SK-N-SH (cell line): Measurements from ENCODE around the gene TBPL2. TPM values are rescaled to one million over a fixed set of nuclear protein-coding genes. Genes with fewer than 3 reads are reported as not detected.

Source experiments
- CTCF ChIA-PET: fragments of 300-600, 350-600 bp; formaldehyde crosslinking; extraction: SDS; loops from one replicate; lab custom pipeline; 2021; lab: Yijun Ruan, JAX
- POLR2A ChIA-PET: fragments of 350-600 bp; sonication (Branson Sonifier 250); formaldehyde crosslinking; extraction: SDS; loops from one replicate; lab custom pipeline; 2020; ENCODE audit warnings: antibody characterized with exemption, inconsistent platforms; lab: Yijun Ruan, JAX
- DNase-seq: peaks from one replicate; pipeline ENCODE4 v3.0.0; 2012
- H2AFZ ChIP-seq: fragments of 200-600 bp; sonication (generic); 2 replicates; pipeline ENCODE4 v1.8.1; 2016; ENCODE audit warnings: antibody characterized with exemption, mild to moderate bottlenecking, low read depth
- H3F3A ChIP-seq: fragments of 200-600 bp; sonication (generic); replicated peaks from 2 replicates; pipeline ENCODE3; 2016; ENCODE audit warnings: antibody characterized with exemption, mild to moderate bottlenecking; ENCODE audit not compliant: insufficient read depth
- H3K27ac ChIP-seq, 2 experiments: fragments of 200-500 bp in 1 of 2; fragments of 200-600 bp in 1 of 2; sonication (Bioruptor generic) in 1 of 2; sonication (generic), shearing (Covaris generic) in 1 of 2; 2 replicates each; pipeline versions ENCODE4 v1.5.1 to v1.6.1; 2014 to 2016; ENCODE audit warnings: low read depth in 2 of 2, inconsistent platforms in 1 of 2, low read length in 1 of 2, mild to moderate bottlenecking in 1 of 2, mixed read lengths in 1 of 2
- H3K27me3 ChIP-seq: fragments of 200-600 bp; sonication (generic), shearing (Covaris generic); 2 replicates; pipeline ENCODE4 v1.6.1; 2016; ENCODE audit warnings: mixed run types; ENCODE audit not compliant: insufficient read depth
- H3K36me3 ChIP-seq, 2 experiments: fragments of 200-500 bp in 1 of 2; fragments of 200-600 bp in 1 of 2; sonication (Bioruptor generic) in 1 of 2; sonication (generic) in 1 of 2; replicated peaks in 1 of 2; 2 replicates each; pipeline versions ENCODE3 to v1.5.1; 2014 to 2016; ENCODE audit warnings: low read length in 1 of 2, mild to moderate bottlenecking in 1 of 2; ENCODE audit not compliant: insufficient read depth in 2 of 2, control insufficient read depth in 1 of 2
- H3K4me1 ChIP-seq, 2 experiments: fragments of 200-500 bp in 1 of 2; fragments of 200-600 bp in 1 of 2; sonication (Bioruptor generic) in 1 of 2; sonication (generic), shearing (Covaris generic) in 1 of 2; 2 replicates each; pipeline versions ENCODE4 v1.5.1 to v1.6.1; 2014 to 2016; ENCODE audit warnings: low read depth in 1 of 2, low read length in 1 of 2, mixed run types in 1 of 2; ENCODE audit not compliant: insufficient read depth in 2 of 2, control insufficient read depth in 1 of 2
- H3K4me2 ChIP-seq: fragments of 200-600 bp; sonication (generic), shearing (Covaris generic); 2 replicates; pipeline ENCODE4 v1.6.1; 2017; ENCODE audit warnings: mixed run types
- H3K4me3 ChIP-seq, 2 experiments: fragments of 200-500 bp in 1 of 2; fragments of 200-600 bp in 1 of 2; sonication (Bioruptor generic) in 1 of 2; sonication (generic), shearing (Covaris generic) in 1 of 2; 2 replicates each; pipeline versions ENCODE4 v1.5.1 to v1.8.1; 2014 to 2016; ENCODE audit warnings: low read depth in 2 of 2, inconsistent platforms in 1 of 2, low read length in 1 of 2, mild to moderate bottlenecking in 1 of 2, mixed read lengths in 1 of 2, moderate library complexity in 1 of 2
- H3K79me2 ChIP-seq: fragments of 200-600 bp; sonication (generic); 2 replicates; pipeline ENCODE4 v1.8.1; 2017; ENCODE audit warnings: mild to moderate bottlenecking; ENCODE audit not compliant: insufficient read depth
- H3K9ac ChIP-seq: fragments of 200-600 bp; sonication (generic); 2 replicates; pipeline ENCODE4 v1.6.1; 2017; ENCODE audit warnings: mixed run types
- H3K9me2 ChIP-seq: fragments of 200-600 bp; sonication (generic); 2 replicates; pipeline ENCODE4 v1.6.1; 2017; ENCODE audit warnings: mixed run types
- H3K9me3 ChIP-seq: fragments of 200-600 bp; sonication (generic); 2 replicates; pipeline ENCODE4 v1.6.1; 2017; ENCODE audit warnings: mixed run types, mild to moderate bottlenecking, moderate library complexity
- H4K20me1 ChIP-seq: fragments of 200-600 bp; sonication (generic); 2 replicates; pipeline ENCODE4 v1.6.1; 2017; ENCODE audit warnings: mild to moderate bottlenecking, mixed run types; ENCODE audit not compliant: insufficient read depth
- ELF1 ChIP-seq: IDR thresholded peaks from 2 replicates; pipeline ENCODE4 v1.4.0; 2012
- FOSL2 ChIP-seq: IDR thresholded peaks from 2 replicates; pipeline ENCODE4 v1.4.0; 2012; ENCODE audit warnings: low read depth, mild to moderate bottlenecking, moderate library complexity, borderline replicate concordance
- FOXM1 ChIP-seq: IDR thresholded peaks from 2 replicates; pipeline ENCODE4 v1.4.0; 2012; ENCODE audit warnings: low read depth, mild to moderate bottlenecking
- GATA2 ChIP-seq: sonication (generic); formaldehyde crosslinking; IDR thresholded peaks from 2 replicates; pipeline ENCODE4 v1.5.0; 2020; ENCODE audit warnings: mild to moderate bottlenecking, missing genetic modification reagents
- MAX ChIP-seq: IDR thresholded peaks from 2 replicates; pipeline ENCODE4 v1.4.0; 2012; ENCODE audit warnings: low read depth
- MEF2A ChIP-seq: IDR thresholded peaks from 2 replicates; pipeline ENCODE4 v1.4.0; 2012; ENCODE audit warnings: low read depth, borderline replicate concordance
- MXI1 ChIP-seq: IDR thresholded peaks from 2 replicates; pipeline ENCODE4 v1.6.1; 2012; ENCODE audit warnings: mild to moderate bottlenecking, low read depth, low read length, improper control_type of control experiment
- NFIC ChIP-seq: IDR thresholded peaks from 2 replicates; pipeline ENCODE4 v1.4.0; 2012; ENCODE audit warnings: borderline replicate concordance
- REST ChIP-seq: IDR thresholded peaks from 2 replicates; pipeline ENCODE4 v1.6.1; 2012; ENCODE audit warnings: mild to moderate bottlenecking, low read depth, low read length, moderate library complexity
- RFX5 ChIP-seq: IDR thresholded peaks from 2 replicates; pipeline ENCODE4 v1.6.1; 2012; ENCODE audit warnings: mild to moderate bottlenecking, improper control_type of control experiment, low read length
- TAF1 ChIP-seq: IDR thresholded peaks from 2 replicates; pipeline ENCODE4 v1.6.1; 2012; ENCODE audit warnings: low read depth, mild to moderate bottlenecking, low read length, moderate library complexity, borderline replicate concordance
- TCF12 ChIP-seq: IDR thresholded peaks from 2 replicates; pipeline ENCODE4 v1.4.0; 2012
- TEAD4 ChIP-seq: IDR thresholded peaks from 2 replicates; pipeline ENCODE4 v1.4.0; 2012; ENCODE audit warnings: mild to moderate bottlenecking, borderline replicate concordance; ENCODE audit not compliant: insufficient read depth
- USF1 ChIP-seq: IDR thresholded peaks from 2 replicates; pipeline ENCODE4 v1.4.0; 2012; ENCODE audit warnings: low read depth, borderline replicate concordance
- USF2 ChIP-seq: fragments of 150-350 bp; IDR thresholded peaks from 2 replicates; pipeline ENCODE4 v1.6.1; 2017; ENCODE audit warnings: antibody characterized with exemption, low read length, low read depth, borderline replicate concordance
- WGBS: methylation state at CpG from one replicate; pipeline ENCODE4 v1.1.6; 2017; ENCODE audit warnings: low lambda C conversion rate; 5-methylcytosine and 5-hydroxymethylcytosine counted together
- polyA plus RNA-seq, 3 experiments: library from polyadenylated mRNA; depleted of rRNA; stranded (reverse); fragments of >200 nt; gene quantifications; 2 replicates each; pipeline ENCODE4 v1.2.3, GENCODE V29; 2012

TBPL2 gene
- polyA plus RNA-seq, 1 of the 3 experiments (the other 2 are of a cell fraction): not detected

- Histone ChIP-seq H3K9me2 (no peaks in the 10 kb centered on the region), H4K20me1 (no peaks in the 10 kb centered on the region), H3K27ac (no peak overlapping the region), H3K27me3 (no peaks in the 10 kb centered on the region), H3K9ac (no peak overlapping the region), H3K9me3 (no peaks in the 10 kb centered on the region), H3K4me3 (no peak overlapping the region), H3K36me3 (no peaks in the 10 kb centered on the region), H2AFZ (peak overlapping the region; percentile 99; the same call in 1 of the 2 replicates), H3K79me2 (peaks cover 39% of the 10 kb centered on the region), H3K4me2 (no peak overlapping the region), H3K4me1 (peaks cover 9 to 10% of the 10 kb centered on the region in 2 experiments; a peak in 3 of 4 replicates), H3F3A (no peaks in the 10 kb centered on the region)
- TF ChIP-seq FOXM1 (no peak), USF1 (no peak), TEAD4 (no peak), MXI1 (no peak), NFIC (no peak), USF2 (no peak), ELF1 (no peak), MAX (no peak), TCF12 (no peak), GATA2 (CRISPR knock-in tag) (no peak), FOSL2 (no peak), MEF2A (no peak), RFX5 (no peak), TAF1 (no peak), REST (no peak)
- no peak for DNase-seq
- POLR2A ChIA-PET: no interaction called here
- WGBS: 85% methylated on average over 5 of the region's 5 CpGs
- CTCF ChIA-PET: no interaction called here
Measured at GRCh38 chr14:55412676-55413075, 27.7 kb downstream of the TBPL2 start.
